ENCODE data around the gene HRAS.

DNA sequence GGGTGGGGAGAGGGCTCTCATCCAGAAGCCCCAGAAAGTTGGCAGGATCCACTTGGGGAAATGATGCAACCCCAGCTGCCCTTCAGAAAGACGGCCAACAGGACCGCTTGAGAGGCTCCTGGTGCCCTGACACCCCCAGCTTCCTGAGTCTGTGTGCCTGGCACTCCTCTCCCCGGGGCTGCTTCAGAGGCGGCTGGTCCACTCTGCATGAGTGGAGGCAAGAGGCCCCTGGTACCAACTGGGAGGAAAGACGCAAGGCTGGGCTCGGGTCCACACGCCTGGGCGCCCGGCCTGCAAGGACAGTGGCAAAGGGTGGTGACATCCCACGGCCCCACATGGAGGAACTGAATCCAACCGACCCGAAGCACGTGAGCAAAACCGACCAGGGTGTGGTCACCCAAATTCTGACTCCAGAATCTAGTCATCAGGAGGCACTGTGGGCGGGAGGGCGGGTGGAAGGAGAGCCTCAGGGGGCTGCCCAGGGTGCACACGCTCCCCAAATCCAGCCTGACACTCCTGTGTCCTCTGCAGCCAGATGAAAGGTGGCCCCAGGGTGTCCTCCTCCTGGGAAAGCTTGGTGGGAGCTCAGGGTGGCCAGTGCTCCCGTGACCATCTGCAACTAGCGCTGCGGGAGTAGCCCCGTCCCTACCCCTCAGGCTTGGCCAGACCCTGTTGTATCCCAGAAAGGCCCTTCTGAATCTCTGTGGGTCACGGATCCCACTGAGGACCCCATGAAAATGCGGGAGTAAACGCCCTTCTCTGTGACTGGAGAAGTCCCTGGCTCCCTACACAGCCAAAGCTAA lies 32.0 kb downstream of the HRAS start:
- TF ChIP-seq EZH2phosphoT487 (IDR thresholded peaks at IDR 0.05; ENCODE audit: insufficient read depth, low read depth) (no peak), EZH2 (IDR thresholded peaks at IDR 0.05; ENCODE audit: insufficient read depth, poor library complexity, severe bottlenecking) (no peak)

Measured in GM23248 (cell line).